Activated CD4-positive, alpha-beta T cell treated with anti-CD3 and anti-CD28 coated beads, Interleukin-2, amount 50 U/mL, for 16 hours (primary cell): ENCODE data around the gene HDAC4.

Source experiments
- DNase-seq: peaks from one replicate; pipeline ENCODE4 v3.0.0-alpha.2; 2020

Gene HDAC4

GRCh38 chr2:239194731-239195317 is 206.0 kb downstream of the HDAC4 start:
- DNase-seq: no peak

GRCh38 chr2:239193925-239194677 is 206.7 kb downstream of the HDAC4 start:
- DNase-seq: no peak

GRCh38 chr2:239193401-239193811 is 207.4 kb downstream of the HDAC4 start:
- DNase-seq: no peak

- no peak for DNase-seq
Observed at GRCh38 chr2:239192975-239193374, 207.8 kb downstream of the HDAC4 start.

- DNase-seq: no peak
Observed at GRCh38 chr2:239192456-239192855, 208.4 kb downstream of the HDAC4 start.

GRCh38 chr2:239190921-239191885 is 209.6 kb downstream of the HDAC4 start:
- DNase-seq: no peak

GRCh38 chr2:239190361-239190760 is 210.5 kb downstream of the HDAC4 start:
- DNase-seq: no peak

GRCh38 chr2:239189711-239190131 is 211.1 kb downstream of the HDAC4 start:
- DNase-seq: no peak

GRCh38 chr2:239188536-239188935 is 212.3 kb downstream of the HDAC4 start:
- DNase-seq: no peak

- no peak for DNase-seq
Observed at GRCh38 chr2:239187464-239188253, 213.2 kb downstream of the HDAC4 start.

- no peak for DNase-seq
Observed at GRCh38 chr2:239186516-239187357, 214.1 kb downstream of the HDAC4 start.

GRCh38 chr2:239184968-239185903 is 215.6 kb downstream of the HDAC4 start:
- DNase-seq: no peak

- DNase-seq: no peak
Observed at GRCh38 chr2:239184179-239184578, 216.6 kb downstream of the HDAC4 start.

- DNase-seq: peak; percentile 10
Observed at GRCh38 chr2:239182981-239183791, 217.6 kb downstream of the HDAC4 start.

- no peak for DNase-seq
Observed at GRCh38 chr2:239181903-239182581, 218.8 kb downstream of the HDAC4 start.

- DNase-seq: no peak
Observed at GRCh38 chr2:239181074-239181902, 219.5 kb downstream of the HDAC4 start.

GRCh38 chr2:239180526-239181073 is 220.2 kb downstream of the HDAC4 start:
- no peak for DNase-seq
